GM19240 (cell line): ENCODE results near the gene COQ2.
"Not testable (repeated sequence)": the region's sequence is repeated elsewhere in the genome, so short reads cannot be mapped to it uniquely, and the experiment has no call there.

ENCODE experiments used
- DNase-seq: peaks from one replicate; pipeline ENCODE4 v3.0.0; 2011; ENCODE audit warnings: low spot score; ENCODE audit not compliant: insufficient read length

The COQ2 gene

DNA sequence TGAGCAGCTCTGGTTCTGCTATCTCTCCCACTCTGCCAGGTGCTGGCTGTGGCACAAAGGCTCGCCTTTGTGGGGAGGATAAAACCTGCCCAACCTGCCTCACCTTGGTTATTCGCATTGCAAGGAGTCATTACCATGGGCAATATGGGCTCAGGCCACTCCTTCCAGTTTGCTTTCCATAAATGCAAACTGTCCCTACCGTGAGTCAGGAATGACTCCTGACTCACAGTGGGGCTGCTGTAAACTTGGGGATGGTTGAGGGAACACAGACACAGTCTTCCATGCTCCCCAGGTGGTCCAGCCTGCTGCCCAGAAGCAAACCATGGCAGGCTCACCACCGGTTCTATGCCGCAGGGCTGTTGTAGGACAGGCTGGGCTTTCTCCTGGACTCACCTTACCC, 36.1 kb downstream of the COQ2 start:
- no peak for DNase-seq

DNA sequence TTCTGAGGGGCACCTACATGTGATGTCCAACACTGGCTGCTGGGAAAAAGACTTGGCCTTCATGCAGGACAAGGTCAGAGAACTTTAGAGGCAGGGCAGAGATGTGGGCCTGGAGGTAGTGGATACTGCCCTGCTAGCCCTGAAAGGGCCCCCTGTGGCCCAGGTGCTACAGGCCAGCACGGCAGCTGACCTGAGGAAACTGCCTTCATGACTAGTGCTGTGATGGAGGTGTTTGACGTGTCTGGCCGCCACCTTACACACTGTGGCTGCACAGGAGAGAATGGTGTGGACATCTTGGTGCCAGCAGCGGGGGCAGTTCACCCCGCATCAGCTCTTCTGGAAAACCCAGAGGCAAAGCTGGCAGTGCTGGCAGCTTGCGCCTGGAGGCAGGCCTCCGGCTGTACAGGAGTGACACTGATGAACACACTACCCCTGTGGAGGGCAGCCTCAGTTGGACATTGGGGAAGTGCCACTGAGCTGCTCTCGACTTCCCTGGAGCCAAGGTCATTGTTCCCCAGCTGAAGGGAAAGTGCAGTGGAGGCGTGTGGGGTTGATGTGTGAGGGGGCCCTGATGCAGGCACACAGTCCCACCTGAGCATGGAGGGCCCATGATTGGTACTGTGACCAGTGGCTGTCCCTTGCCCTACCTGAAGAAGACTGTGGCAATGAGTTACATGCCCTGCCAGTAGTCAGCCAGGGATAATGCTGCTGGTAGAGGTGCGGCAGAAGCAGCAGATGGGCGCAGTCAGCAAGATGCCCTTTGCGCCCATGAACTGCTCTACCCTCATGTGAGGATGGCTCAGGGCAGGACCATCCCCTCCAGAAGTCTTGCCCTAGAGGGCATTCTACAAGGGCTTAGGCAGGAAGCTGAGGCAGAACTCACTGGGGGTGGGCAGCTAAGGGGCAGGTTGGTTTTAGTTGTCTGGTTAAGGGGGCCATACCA, 36.9 kb downstream of the COQ2 start:
- DNase-seq: no peak

DNA sequence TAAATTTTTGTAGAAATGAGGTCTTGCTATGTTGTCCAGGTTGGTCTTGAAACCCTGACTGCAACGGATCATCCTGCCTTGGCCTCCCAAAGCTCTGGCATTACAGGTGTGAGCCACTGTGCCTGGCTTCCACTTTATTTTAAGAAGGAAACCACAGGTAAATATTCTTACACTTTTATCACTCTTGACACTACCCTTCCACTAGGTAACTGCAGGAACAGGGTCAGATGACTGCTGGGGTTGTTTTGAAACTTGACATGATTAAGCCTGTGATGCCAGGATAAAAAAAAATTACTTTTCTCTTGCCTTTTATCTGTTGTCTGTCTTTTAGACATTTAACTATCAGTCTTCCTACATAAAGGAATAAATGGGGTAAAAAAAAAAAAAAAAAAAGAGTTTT, 43.5 kb downstream of the COQ2 start:
- DNase-seq: no peak

DNA sequence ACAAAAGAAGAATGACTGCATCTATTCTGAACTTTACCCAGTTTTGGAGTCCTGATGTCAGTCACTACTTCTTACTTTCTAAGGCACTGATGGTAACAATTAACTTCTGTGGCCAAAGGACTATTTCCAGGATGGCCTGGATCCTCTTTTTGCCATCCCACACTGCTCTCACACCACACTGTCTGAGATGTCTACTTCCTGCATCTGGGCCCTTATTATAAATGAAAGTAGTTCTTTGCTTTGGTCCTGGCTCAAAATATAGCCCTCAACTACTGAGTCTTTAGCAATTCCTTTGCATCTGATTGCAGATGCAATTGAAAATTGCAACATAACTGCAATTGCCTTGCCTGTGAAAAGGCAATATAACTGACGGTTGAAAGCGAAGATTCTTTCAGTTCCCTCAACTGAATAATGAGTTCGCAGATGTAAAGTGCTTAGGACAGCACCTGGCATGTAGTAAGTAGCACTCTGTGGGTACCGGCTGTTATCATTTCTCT, 44.2 kb downstream of the COQ2 start:
- DNase-seq: no peak

DNA sequence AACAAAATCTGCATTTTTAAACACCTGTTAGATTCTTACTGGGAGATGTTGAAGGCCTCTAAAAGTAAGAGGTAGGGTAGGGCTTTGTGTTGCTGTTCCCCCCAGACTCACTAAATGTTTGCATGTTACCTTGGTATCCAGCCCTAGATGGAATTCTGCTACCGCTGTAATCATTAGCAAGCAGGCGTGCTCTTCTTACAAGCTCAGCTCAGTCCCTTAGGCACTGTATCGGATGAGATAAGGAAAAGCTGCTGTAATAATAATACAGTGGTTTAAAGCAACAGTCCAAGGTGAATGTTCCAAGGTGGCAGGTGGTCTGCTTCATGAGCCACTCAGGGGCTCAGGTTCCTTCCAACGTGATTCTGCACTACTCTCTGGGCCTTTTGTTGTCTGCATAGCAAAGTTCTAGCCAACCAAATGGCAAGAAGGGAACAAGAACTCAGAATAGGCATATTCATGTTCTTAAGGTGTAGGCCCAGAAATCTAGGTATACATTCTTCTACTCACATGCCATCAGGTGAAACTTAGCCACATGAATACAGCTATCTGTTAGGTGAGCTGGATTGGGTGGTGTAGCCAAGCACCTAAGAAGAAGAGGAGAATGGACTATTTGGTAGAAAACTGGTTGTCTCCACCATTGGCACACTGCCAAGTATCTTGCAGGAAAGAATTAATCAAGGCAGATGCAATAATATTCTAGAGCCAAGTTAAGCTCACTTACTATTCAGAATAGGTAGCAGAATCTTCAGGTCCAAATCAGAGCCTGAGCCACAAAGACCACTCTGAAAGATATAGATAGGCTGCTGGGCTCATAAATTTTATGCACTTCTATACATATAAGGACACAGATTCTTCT, 46.0 kb downstream of the COQ2 start:
- DNase-seq: no peak

DNA sequence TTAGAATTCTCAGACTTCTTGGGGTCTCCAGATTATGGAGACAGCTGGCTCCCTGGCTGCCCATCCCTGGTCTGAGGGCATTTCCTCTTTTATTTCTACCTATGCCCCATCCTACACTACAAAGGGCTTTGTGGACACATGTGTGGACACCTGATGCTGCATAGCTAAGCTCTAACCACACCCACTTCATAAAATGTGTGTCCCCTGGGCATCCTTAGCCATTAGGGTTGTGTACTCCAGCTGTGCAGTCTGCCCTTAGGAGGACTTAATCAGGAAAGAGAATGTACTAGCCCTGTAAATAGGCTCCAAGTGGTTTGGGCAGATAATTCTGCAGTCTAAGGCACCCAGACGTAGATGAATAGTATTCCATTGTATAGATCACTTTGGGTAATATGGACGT, 47.0 kb downstream of the COQ2 start:
- no peak for DNase-seq

DNA sequence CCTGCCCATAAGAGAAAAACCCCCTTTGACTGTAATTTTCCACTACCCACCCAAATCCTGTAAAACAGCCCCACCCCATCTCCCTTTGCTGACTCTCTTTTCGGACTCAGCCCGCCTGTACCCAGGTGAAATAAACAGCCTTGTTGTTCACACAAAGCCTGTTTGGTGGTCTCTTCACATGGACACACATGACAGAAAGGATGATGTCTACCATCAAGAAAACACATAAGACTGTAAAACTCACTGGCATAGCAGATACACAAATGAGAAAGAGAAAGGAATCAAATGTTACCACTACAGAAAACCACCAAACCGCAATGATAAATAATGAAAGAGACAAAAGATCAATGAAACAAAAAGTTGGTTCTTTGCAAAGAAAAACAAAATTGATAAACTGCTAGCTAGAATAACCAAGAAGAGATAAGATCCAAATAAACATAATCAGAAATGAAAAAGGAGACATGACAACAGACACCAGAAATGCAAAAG, 48.9 kb downstream of the COQ2 start:
- not testable (repeated sequence) for DNase-seq

DNA sequence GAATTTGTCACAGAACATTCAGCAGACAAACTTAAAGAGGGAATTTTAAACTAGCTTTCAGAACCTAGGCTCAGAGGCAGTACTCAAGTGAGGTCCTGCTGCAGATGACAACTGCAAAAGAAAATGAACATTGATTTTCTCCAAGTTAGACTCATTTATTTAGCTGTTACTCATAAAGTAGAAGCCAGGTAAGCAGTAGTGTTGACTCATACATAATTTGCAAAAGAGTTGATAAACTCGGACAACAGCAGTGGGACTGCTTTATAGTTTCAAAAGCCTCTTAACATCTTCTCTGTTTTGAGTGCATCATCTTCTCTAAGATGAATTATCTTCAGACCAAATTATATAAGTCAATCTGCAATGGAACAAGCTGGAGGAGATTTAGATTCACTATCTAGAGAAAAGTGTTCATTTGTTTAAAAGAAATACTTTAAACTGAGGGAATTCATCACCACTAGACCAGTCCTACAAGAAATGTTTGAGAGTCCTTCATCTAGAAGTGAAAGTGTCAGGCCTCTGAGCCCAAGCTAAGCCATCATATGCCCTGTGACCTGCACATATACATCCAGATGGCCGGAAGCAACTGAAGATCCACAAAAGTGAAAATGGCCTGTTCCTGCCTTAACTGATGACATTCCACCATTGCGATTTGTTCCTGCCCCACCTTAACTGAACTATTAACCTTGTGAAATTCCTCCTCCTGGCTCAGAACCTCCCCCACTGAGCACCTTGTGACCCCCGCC, 49.5 kb downstream of the COQ2 start:
- DNase-seq: no peak

DNA sequence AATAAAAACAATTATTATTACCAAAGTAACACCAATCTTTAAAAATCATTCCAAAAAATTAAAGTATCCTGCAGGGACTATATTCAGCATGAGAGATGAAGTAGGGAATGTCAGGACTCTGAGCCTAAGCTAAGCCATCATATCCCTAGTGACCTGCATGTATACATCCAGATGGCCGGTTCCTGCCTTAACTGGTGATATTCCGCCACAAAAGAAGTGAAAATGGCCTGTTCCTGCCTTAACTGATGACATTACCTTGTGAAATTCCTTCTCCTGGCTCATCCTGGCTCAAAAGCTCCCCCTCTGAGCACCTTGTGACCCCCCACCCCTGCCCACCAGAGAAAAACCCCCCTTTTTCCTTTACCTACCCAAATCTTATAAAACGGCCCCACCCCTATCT, 50.2 kb downstream of the COQ2 start:
- DNase-seq: not testable (repeated sequence)

DNA sequence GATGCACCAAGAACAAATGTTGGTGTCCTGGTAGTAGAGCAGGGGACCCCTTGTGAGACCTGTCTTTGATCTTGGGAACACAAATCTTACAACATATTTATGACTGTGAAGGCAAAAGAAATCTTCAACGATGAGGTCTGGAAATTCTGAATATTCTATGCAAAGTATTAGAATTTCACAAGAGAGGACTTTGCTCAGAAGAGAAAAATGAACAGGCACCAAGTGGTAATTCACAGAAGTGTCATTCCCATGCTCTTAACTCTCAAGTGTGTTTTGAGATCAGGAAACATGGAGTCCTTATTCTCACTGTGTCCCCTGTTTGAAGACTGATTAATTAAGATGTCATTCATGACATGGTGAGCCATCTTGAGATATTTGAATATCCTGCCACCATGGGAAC, 52.5 kb downstream of the COQ2 start:
- no peak for DNase-seq

DNA sequence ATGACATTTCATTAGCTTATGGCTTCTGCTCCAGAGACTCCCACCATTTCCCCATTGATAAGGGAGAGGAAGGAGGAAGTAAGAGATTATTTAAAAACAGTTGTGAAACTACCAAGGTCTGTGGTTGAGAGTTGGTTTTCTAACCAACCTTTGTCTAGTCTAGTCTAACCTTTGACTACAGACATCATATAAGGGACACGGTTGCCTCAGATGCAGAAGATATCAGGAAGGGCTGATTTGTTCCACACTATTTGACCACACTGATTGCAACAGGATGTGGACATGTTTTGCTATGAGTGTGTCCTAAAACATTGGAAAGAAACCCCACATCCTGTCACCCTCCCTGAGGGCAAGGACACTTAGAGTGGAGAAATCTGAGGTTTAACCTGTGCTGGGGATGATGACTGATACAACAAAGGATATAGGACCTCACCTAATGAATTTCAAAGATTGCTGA, 53.0 kb downstream of the COQ2 start:
- no peak for DNase-seq

DNA sequence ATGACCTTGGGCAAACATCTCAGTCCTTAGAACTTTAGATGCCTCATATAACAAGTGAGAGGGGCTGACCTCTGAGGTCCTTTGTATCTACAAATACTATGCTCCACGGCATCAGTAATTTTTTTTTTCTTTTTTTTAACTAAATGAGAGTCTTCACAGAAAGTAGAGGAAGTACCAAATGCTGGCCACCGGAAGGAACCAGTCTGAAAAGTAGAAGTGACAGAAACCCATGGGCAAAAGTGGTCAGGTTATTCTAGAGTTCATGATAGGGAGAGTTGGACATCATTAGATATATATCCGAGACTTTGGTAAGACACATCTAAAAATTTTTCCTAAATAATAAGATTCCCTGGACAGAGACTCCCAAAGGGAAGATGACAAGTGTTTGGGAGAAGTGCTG, 53.7 kb downstream of the COQ2 start:
- no peak for DNase-seq

DNA sequence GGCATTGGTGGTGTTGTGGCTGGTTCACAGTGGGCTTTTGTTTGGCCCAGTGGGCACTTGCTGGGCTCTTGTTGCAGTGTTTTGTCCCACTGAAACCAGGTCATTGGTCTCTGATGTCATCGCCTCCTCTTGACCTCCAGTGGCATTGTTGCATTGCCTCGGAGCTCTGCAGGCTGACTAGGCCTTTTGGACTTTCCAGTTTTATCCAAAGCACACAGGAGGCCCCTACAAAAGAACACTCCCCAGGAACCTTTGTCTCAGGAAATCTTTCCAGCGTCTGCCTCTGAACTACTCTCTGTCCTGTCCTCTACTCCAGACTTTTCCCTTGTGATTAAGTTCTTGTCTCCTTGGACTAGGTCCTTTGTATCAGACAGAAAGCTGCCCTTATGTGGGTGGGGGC, 54.8 kb downstream of the COQ2 start:
- DNase-seq: no peak

DNA sequence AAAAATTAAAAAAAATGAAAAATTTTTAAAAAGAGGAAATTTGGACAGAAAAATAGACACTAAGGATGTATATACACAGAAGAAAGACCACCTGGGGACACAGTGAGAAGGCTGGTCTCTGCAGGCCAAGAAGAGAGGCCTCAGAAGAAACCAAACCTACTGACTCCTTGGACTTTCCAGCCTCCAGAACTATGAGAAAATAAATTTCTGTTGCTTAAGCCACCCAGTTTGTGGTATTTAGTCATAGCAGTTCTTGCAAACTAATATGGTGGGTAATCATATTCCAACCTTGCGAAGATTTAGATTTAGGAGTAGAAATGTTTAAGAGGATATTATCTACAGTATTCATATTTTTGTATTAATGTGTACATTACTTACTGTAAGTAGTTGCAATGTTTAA, 56.4 kb downstream of the COQ2 start:
- DNase-seq: no peak

DNA sequence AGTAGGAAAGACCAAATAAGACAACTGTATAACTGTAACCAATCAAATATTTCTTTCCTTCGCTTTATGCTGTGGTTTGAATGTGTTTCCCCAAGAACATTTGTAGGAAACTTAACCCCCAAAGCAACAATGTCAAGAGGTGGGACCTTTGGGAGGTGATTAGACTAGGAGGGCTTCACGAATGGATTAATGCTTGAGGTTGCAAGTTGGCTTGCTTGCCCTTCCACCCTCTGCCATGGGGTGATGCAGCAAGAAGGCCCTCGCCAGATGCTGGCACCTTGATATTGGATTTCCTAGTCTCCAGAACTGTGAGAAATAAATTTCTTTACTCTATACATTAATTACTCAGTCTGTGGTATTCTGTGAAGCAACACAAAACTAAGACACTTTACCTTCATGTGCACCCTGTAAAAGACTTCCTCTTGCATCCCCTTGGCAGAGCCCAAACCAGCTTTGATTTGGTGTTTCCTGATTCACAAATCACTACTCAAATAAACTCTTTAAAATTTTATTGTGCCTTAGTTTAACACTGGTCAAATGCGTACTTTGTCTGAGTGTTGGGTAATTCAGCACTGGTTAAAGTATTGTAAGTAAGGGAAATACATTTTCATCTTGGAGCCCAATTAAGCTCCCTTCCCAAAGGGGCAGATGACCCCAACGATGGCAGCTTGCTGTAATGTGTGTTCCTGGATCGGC, 59.9 kb downstream of the COQ2 start:
- no peak for DNase-seq

DNA sequence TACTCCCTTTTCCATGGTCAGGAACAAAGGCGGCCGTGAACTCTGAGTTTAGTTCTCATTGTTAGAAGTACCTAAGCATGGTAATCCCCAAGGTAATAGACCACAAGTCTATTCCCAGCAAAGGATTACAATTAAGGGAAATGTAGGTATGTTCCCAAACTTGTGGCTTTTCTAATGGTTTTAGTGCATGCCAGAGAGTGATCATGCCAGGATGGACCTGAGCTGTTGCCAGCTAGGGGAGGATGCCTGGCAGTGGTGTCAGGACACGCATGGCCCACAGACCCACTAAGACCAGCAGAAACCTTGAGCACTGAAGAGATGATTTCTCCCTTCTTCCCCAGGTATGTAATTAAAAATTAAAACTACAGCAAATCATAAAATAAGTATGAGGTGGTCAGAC, 60.8 kb downstream of the COQ2 start:
- DNase-seq: no peak

DNA sequence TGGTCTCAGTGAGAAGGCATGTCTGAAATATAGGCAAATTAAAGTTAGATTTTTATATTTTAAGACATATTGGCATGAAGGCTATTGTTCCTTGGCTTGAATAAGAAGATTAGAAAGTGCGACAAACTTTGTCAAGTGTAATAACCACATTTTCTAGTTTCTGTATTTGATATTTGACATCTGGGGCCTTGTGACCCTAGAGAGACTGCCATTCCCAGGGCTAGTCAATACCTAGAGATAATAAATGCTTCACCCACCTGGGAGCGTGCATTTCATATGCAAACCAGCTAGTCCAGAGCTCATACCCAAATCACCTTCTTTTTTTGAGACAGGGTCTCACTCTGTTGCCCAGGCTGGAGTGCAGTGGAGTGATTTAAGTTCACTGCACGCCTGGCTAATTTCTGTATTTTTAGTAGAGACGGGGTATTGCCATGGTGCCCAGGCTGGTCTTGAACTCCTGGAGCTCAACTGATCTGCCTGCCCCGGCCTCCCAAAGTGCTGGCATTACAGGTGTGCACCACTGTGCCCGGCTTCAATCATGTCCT, 62.6 kb downstream of the COQ2 start:
- DNase-seq: no peak

DNA sequence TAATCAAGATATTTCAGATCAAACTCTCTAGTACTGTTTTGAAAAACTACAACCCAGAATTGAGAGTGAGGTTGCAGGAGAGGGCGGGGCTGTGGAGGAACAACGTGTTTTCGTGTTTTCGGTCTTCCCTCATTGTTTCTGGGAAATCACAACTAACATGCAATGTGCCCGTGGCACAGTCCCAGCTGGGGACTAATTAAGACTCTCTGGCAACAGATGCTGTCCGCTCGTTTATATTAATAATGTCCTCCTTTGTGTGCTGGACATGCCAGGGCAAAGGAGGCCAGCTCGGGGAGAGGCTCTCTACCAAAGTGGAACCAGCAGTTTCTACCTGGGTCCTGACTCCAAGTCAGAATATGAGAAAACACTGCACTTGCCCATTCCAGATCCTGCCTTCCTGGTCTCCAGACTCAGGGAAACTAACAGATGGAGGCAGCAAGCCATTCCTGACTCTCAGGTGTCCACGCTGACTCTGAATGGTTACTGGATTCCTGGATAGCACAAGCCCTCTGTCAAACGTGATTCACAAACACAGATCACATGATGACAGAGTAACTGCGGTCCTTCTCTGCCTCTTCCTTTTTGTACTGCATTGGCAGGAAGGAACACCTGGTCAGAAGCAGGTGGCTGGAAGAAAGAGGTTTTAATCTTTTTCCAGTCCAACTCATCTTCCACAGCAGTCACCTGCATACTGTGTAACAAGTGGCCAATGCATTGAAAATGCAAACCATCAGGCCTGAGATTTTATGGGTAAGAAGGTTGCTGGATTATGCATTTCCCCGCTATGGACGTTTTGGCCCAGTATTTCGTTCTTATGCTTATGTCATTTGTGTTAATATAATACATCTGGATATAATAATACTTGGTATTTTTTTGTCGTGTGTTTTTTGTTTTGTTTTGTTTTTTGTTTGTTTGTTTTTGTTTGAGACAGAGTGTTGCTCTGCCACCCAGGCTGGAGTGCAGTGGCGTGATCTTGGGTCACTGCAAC, 65.0 kb downstream of the COQ2 start:
- no peak for DNase-seq
